T-helper 1 cell treated with Interleukin-12 subunit alpha and Interleukin-12 subunit beta and Interleukin-4 antibody, amounts not matched to agents 30 μg/mL and 1 μg/mL, for 36 hours (primary cell): ENCODE data around the gene ACACB.

ENCODE experiments used
- H3K27ac Mint-ChIP-seq: one replicate; pipeline ENCODE4 v1.8.0; 2021; ENCODE audit warnings: mild to moderate bottlenecking, mixed read lengths
- H3K27me3 Mint-ChIP-seq: one replicate; pipeline ENCODE4 v1.8.0; 2021; ENCODE audit warnings: low read depth, mixed read lengths
- H3K36me3 Mint-ChIP-seq: one replicate; pipeline ENCODE4 v1.8.0; 2021; ENCODE audit warnings: low read depth, mixed read lengths
- H3K4me1 Mint-ChIP-seq: one replicate; pipeline ENCODE4 v1.8.0; 2021; ENCODE audit warnings: low read depth, mixed read lengths
- H3K4me3 Mint-ChIP-seq: one replicate; pipeline ENCODE4 v1.8.0; 2021; ENCODE audit warnings: mild to moderate bottlenecking, moderate library complexity, mixed read lengths
- H3K9me3 Mint-ChIP-seq: one replicate; pipeline ENCODE4 v1.8.0; 2021; ENCODE audit warnings: mixed read lengths

Gene ACACB

DNA sequence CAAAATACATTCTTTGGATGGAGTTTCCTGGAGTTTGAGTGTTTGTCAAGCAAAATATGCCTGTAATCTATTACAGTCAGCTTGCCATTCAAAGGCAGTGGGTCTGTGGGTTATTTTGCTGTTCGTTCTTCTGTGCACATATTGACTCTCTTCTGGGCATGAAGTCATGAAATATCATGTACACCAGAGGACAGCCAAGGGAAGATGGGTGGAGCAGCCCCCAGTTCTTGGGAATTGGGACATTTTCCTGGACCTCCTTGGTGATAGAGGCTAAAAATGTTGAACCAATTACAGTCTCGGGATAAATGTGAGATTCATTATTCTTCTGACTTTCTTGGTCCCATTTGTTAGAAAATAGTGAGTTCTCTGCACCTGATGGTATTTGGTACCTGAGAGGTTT, 103.6 kb downstream of the ACACB start:
- Mint-ChIP-seq H3K27ac (no peak overlapping the region), H3K36me3 (no peaks in the 10 kb centered on the region), H3K27me3 (no peaks in the 10 kb centered on the region), H3K4me1 (no peaks in the 10 kb centered on the region), H3K9me3 (no peaks in the 10 kb centered on the region), H3K4me3 (no peak overlapping the region)

DNA sequence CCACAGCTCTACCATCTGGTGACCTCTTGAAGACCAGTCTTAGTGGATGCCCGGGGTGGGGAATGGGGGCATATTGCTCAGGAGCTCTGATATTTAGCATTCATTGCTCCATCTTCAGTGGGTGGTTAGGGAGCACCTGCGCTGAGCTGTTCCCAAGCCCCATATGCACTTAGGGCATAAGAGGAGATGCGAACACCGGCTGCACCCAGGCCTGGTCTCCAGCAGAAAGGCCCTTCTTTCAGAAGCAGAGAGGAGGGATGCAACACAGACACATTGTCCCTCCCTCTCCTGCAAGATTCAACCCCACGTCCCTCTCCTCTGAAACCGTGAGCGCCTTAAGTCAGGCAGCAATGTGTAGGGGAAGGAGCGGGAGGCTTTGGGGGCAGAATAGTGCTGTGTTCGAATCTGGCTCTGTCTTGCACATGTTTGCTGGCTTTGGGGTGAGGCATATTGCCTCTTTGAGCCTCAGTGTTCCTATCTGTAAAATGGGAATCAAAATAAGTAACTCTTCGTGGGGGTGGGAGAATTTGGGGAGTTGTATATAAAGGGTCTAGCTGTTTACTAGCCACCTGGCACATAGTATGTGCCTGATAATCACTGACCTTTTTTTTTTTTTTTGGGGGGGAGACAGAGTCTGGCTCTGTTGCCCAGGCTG, 105.0 kb downstream of the ACACB start:
- no peaks in the 10 kb centered on the region for H3K27me3 Mint-ChIP-seq
- H3K9me3 Mint-ChIP-seq, result no peaks in the 10 kb centered on the region
- no peaks in the 10 kb centered on the region for H3K4me1 Mint-ChIP-seq
- H3K27ac Mint-ChIP-seq, result no peak overlapping the region
- H3K36me3 Mint-ChIP-seq, result no peaks in the 10 kb centered on the region
- no peak overlapping the region for H3K4me3 Mint-ChIP-seq

DNA sequence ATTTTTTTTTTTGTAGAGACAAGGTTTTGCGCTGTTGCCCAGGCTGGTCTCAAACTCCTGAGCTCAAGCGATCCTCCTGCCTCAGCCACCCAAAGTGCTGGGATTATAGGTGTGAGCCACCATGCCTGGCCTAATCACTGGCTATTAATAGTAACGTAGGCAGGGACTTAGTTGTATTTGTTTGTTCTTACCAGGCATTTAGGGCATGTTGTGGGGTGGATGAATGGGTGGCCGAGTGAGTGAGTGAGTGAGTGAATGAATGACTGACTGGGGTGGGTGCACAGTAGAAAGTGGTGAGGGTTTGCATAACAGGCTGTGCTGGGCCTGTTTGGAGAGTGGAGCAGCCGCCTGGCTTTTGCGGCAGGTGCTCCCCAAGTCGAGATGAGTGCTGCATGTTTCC, 105.7 kb downstream of the ACACB start:
- H3K4me3 Mint-ChIP-seq, result no peak overlapping the region
- H3K4me1 Mint-ChIP-seq, result no peaks in the 10 kb centered on the region
- H3K36me3 Mint-ChIP-seq, result no peaks in the 10 kb centered on the region
- H3K27me3 Mint-ChIP-seq, result no peaks in the 10 kb centered on the region
- H3K9me3 Mint-ChIP-seq, result no peaks in the 10 kb centered on the region
- H3K27ac Mint-ChIP-seq, result no peak overlapping the region

DNA sequence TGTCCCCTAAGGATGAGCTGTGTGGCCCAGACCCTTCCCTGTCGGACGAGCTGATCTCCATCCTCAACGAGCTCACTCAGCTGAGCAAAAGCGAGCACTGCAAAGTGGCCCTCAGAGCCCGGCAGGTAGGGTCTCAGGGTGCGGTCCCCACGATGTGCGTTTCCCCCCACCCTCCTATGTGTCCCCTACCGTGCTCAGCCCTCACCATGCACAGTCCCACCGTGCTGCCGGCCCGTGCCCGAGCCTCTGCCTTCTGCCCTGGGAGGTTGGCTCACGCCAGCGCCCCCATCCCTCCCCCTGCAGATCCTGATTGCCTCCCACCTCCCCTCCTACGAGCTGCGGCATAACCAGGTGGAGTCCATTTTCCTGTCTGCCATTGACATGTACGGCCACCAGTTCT, 106.1 kb downstream of the ACACB start:
- Mint-ChIP-seq H3K9me3 (no peaks in the 10 kb centered on the region), H3K4me3 (no peak overlapping the region), H3K27ac (no peak overlapping the region), H3K36me3 (no peaks in the 10 kb centered on the region), H3K4me1 (no peaks in the 10 kb centered on the region), H3K27me3 (no peaks in the 10 kb centered on the region)

DNA sequence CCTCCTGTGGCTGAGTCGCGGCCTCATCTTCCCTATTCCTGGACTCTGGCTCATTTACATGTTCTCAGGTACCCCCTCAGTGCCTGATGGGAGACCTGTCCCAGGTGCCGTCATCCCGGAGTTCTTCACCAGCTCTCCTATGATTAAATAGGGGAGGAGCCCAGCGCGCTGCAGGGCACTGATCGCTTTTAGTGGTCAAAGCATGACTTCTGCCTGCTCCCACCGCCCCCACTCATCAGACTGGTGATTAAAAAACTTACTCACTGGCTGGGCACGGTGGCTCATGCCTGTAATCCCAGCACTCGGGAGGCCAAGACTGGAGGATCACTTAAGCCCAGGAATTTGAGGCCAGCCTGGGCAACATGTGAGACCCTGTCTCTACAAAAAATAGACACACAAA, 106.8 kb downstream of the ACACB start:
- no peaks in the 10 kb centered on the region for H3K27me3 Mint-ChIP-seq
- no peaks in the 10 kb centered on the region for H3K36me3 Mint-ChIP-seq
- no peak overlapping the region for H3K27ac Mint-ChIP-seq
- no peaks in the 10 kb centered on the region for H3K4me1 Mint-ChIP-seq
- H3K4me3 Mint-ChIP-seq, result no peak overlapping the region
- no peaks in the 10 kb centered on the region for H3K9me3 Mint-ChIP-seq

DNA sequence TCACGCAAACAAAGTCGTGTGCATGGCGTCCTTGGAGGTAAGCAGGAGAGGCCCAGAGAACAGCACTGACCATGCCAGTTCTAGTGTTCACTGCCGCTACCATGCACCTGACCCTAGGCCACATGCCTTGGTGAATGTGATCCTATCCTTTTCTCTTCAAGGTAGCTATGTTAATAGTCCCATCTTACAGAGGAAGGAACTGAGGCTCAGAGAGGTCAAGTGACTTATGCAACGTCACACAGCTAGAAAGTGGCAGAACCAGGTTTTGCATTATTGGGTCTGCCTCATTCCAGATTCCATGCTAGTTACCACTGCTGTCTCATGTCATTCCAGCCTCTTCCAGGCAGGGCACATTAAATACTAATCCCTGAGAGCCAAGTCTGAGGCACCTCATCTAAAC, 107.5 kb downstream of the ACACB start:
- Mint-ChIP-seq H3K27ac (no peak overlapping the region), H3K27me3 (no peaks in the 10 kb centered on the region), H3K4me1 (no peaks in the 10 kb centered on the region), H3K4me3 (no peak overlapping the region), H3K9me3 (no peaks in the 10 kb centered on the region), H3K36me3 (no peaks in the 10 kb centered on the region)

DNA sequence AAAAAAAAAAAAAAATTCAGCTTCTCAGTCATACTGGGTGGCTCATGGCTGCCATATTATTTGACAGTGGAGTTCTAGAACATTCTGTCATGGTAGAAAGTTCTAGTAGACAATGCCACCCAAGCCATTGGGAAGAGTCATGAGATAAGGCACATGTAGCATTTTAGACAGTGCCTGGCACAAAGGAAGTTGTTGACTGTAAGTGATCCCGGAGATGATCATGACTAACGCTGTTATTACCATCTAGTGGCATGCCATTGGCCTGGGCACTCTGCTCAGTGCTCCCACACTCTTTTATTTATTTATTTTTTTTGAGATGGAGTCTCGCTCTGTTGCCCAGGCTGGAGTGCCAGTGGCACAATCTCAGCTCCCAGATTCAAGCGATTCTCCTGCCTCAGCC, 112.3 kb downstream of the ACACB start:
- Mint-ChIP-seq H3K4me3 (no peak overlapping the region), H3K36me3 (no peaks in the 10 kb centered on the region), H3K9me3 (no peaks in the 10 kb centered on the region), H3K27ac (no peak overlapping the region), H3K4me1 (no peaks in the 10 kb centered on the region), H3K27me3 (no peaks in the 10 kb centered on the region)

DNA sequence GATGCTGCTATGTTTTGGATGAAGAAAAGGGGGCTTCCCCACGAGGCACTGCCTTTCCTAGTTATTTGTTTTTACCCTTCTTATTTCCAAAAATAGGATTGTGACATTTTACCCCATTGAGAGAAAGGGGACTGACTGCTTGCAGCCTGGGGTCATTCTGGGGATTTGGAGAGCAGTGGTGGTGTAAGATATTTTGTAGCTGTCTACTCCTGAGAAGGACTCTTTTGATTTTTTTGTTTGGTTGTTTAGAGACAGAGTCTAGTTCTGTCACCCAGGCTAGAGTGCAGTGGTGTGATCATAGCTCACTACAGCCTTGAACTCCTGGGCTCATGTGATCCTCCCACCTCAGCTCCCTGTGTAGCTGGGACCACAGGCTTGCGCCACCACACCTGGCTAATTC, 113.8 kb downstream of the ACACB start:
- Mint-ChIP-seq H3K36me3 (no peaks in the 10 kb centered on the region), H3K27ac (no peak overlapping the region), H3K4me3 (no peak overlapping the region), H3K9me3 (no peaks in the 10 kb centered on the region), H3K27me3 (no peaks in the 10 kb centered on the region), H3K4me1 (no peaks in the 10 kb centered on the region)

DNA sequence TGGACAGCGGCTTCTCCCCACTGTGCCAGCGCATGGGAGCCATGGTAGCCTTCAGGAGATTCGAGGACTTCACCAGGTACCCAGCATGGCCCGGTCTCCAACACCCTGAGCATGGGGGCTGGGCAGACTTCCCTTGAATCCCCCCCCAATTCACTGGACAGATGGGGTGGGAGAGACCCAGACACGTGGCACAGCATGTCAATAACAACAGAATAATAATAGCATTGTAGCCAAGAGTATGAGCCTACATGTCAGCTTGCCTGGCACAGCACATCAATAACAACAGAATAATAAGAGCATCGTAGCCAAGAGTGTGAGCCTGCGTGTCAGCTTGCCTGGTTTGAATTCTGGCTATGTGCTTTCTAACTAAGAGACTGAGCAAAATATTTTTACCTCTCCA, 116.3 kb downstream of the ACACB start:
- Mint-ChIP-seq H3K27ac (no peak overlapping the region), H3K9me3 (no peaks in the 10 kb centered on the region), H3K4me1 (no peaks in the 10 kb centered on the region), H3K4me3 (no peak overlapping the region), H3K27me3 (no peaks in the 10 kb centered on the region), H3K36me3 (no peaks in the 10 kb centered on the region)

DNA sequence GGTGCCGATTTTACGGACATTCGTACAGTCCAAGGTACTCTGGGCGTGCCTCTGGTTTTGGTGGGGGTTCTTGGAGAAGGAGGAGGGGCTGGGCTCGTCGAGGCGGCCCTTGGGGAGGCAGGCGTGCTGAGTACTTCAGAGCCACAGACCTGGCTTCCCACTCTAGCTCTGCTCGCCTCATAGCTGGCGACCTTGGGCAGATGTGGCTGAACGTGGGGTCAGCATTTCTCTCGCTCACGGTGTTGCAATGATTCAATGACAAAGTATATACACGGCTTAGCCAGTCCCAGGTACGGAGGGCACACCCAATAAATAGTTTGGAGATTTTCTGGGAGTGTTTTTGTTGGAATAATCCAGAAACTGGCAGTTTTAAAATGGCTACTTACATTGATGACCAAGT, 117.6 kb downstream of the ACACB start:
- H3K27me3 Mint-ChIP-seq, result no peaks in the 10 kb centered on the region
- no peak overlapping the region for H3K27ac Mint-ChIP-seq
- no peaks in the 10 kb centered on the region for H3K36me3 Mint-ChIP-seq
- no peak overlapping the region for H3K4me3 Mint-ChIP-seq
- H3K9me3 Mint-ChIP-seq, result no peaks in the 10 kb centered on the region
- H3K4me1 Mint-ChIP-seq, result no peaks in the 10 kb centered on the region

DNA sequence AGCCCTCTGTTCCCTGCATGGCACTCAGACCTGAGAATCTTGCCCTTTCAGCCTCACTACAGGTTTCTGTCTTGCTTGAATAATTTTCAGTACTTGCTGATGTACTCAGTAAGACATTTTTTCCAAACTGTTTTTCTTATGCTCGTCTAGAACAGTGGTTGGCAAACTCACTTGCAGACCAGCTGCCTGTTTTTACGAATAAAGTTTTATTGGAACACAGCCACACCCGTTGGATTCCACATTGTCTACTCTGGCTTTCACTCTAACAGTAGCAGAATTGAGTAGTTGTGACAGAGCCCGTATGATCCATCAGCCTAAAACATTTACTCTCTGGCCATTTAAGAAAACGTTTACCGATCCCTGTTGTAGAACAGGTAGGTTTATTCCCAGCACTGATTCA, 119.9 kb downstream of the ACACB start:
- Mint-ChIP-seq H3K4me3 (no peak overlapping the region), H3K27me3 (no peaks in the 10 kb centered on the region), H3K9me3 (no peaks in the 10 kb centered on the region), H3K36me3 (no peaks in the 10 kb centered on the region), H3K27ac (no peak overlapping the region), H3K4me1 (no peaks in the 10 kb centered on the region)

DNA sequence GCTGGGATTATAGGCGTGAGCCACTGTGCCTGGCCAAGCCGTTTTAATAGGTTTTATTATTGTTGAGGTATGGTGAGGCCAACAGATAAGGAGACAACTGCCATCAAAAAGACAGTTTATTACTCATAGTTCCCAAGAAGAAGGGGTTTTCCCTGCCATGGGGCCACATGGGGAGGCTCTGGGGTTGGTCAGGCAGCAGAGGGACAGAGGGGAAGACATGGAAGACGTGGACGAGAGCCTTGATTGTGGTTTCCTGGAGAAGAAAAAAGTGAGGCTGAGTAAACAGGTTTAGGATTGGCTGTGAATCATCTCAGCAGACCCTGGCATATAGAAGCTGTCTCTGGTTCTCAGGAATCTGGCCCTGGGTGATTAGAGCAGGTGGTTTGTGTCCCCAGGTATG, 122.8 kb downstream of the ACACB start:
- H3K27ac Mint-ChIP-seq, result no peak overlapping the region
- no peaks in the 10 kb centered on the region for H3K36me3 Mint-ChIP-seq
- no peaks in the 10 kb centered on the region for H3K9me3 Mint-ChIP-seq
- no peak overlapping the region for H3K4me3 Mint-ChIP-seq
- no peaks in the 10 kb centered on the region for H3K4me1 Mint-ChIP-seq
- H3K27me3 Mint-ChIP-seq, result no peaks in the 10 kb centered on the region

DNA sequence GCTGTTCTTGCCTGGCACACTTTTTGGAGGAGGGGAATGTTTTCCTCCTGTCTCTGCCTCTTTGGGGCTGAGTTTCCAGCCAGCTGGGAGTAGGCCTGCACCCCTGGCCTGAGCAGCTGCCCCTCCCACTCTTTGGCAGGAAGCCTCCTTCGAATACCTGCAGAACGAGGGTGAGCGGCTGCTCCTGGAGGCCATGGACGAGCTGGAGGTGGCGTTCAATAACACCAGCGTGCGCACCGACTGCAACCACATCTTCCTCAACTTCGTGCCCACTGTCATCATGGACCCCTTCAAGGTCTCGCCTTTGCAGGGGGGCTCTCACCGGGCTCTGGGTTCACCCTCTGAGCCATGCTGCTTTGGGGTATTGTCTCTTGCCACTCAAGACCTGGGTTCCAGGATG, 123.3 kb downstream of the ACACB start:
- H3K9me3 Mint-ChIP-seq, result no peaks in the 10 kb centered on the region
- H3K4me3 Mint-ChIP-seq, result no peak overlapping the region
- H3K27me3 Mint-ChIP-seq, result no peaks in the 10 kb centered on the region
- H3K36me3 Mint-ChIP-seq, result no peaks in the 10 kb centered on the region
- H3K27ac Mint-ChIP-seq, result no peak overlapping the region
- no peaks in the 10 kb centered on the region for H3K4me1 Mint-ChIP-seq

DNA sequence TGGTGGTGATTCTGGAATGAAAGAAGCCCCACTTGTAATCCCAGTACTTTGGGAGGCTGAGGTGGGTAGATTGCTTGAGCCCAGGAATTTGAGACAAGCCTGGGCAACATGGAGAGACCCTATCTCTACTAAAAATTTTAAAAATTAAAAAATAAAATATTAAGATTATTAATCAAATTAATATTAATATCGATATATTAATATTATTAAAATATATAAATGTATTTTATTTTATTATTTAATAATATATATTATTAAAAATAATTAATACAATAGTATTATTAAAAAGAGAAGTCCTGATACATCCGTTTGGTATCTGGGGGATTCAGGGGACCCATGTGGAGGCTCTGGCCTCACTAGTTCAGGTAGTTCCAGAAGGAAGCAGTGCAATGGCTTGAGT, 124.0 kb downstream of the ACACB start:
- H3K27me3 Mint-ChIP-seq, result no peaks in the 10 kb centered on the region
- H3K36me3 Mint-ChIP-seq, result no peaks in the 10 kb centered on the region
- no peak overlapping the region for H3K27ac Mint-ChIP-seq
- no peak overlapping the region for H3K4me3 Mint-ChIP-seq
- H3K4me1 Mint-ChIP-seq, result no peaks in the 10 kb centered on the region
- no peaks in the 10 kb centered on the region for H3K9me3 Mint-ChIP-seq

DNA sequence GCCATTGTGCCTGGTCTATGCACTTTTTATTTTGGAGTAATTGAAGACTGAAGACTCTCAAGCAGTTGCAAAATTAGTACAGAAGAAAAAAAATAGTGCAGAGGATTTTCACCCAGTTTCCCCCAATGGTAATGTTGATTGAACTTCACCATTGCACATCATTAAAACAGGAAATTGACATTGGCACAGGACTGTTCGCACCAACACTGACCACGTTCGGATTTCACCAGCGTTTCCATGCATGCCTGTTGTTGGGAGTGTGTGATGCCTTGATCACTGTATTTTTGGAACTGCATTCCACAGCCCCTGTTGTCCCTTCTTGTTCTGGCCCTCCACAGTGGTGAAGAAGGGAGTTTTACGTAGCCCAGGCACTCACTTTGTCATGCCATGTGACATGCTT, 125.5 kb downstream of the ACACB start:
- no peak overlapping the region for H3K27ac Mint-ChIP-seq
- no peaks in the 10 kb centered on the region for H3K9me3 Mint-ChIP-seq
- no peak overlapping the region for H3K4me3 Mint-ChIP-seq
- no peaks in the 10 kb centered on the region for H3K36me3 Mint-ChIP-seq
- H3K27me3 Mint-ChIP-seq, result no peaks in the 10 kb centered on the region
- no peaks in the 10 kb centered on the region for H3K4me1 Mint-ChIP-seq

DNA sequence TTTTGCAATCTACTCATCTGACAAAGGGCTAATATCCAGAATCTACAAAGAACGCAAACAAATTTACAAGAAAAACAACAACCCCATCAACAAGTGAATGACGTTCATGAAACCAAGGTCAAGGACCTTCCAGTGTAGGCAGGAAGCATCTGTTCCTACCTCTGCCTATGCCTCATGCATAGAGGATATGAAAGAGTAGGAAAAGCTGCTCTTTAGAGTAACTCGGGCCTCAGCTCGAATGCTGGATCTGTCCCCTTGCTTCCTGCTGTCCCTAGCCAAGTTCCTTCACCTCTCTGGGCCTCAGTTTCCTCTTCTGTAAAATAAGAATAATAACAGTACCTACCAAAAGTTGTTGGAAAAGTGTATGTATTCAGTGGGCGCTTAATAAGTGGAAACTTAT, 127.7 kb downstream of the ACACB start:
- Mint-ChIP-seq H3K27ac (no peak overlapping the region), H3K9me3 (no peaks in the 10 kb centered on the region), H3K4me3 (no peak overlapping the region), H3K4me1 (no peaks in the 10 kb centered on the region), H3K27me3 (no peaks in the 10 kb centered on the region), H3K36me3 (no peaks in the 10 kb centered on the region)
